AG04450 (cell line): ENCODE results near the gene GNB3. TPM values are rescaled to one million over a fixed set of nuclear protein-coding genes. Genes with fewer than 3 reads are reported as not detected.

Source experiments
- CTCF ChIA-PET: fragments of 300-600, 350-600 bp; formaldehyde crosslinking; extraction: SDS; loops from one replicate; lab custom pipeline; 2022; ENCODE audit warnings: antibody characterized with exemption, inconsistent platforms; lab: Charles Lee
- POLR2A ChIA-PET: fragments of 350-600 bp; formaldehyde crosslinking; extraction: SDS; loops from one replicate; lab custom pipeline; 2021; ENCODE audit warnings: antibody characterized with exemption, inconsistent platforms; lab: Yijun Ruan, JAX
- DNase-seq: peaks from one replicate; pipeline ENCODE4 v3.0.0-alpha.2; 2011; ENCODE audit warnings: low read depth, low spot score
- H3K27ac ChIP-seq: one replicate; pipeline ENCODE4 v1.5.1; 2012; ENCODE audit warnings: low read depth, low read length, control low read depth
- H3K27me3 ChIP-seq: one replicate; pipeline ENCODE4 v1.6.0; 2012; ENCODE audit warnings: low read length; ENCODE audit not compliant: control insufficient read depth, insufficient read depth
- H3K4me3 ChIP-seq: 2 replicates; pipeline ENCODE4 v1.5.1; 2011; ENCODE audit warnings: mild to moderate bottlenecking, low read depth, low read length, control low read depth
- H3K9me3 ChIP-seq: 2 replicates; pipeline ENCODE4 v1.5.1; 2012; ENCODE audit warnings: low read length; ENCODE audit not compliant: control insufficient read depth, insufficient read depth
- CTCF ChIP-seq: IDR thresholded peaks from 2 replicates; pipeline ENCODE4 v1.5.1; 2011; ENCODE audit warnings: low read depth, low read length, control low read depth, inconsistent platforms
- polyA plus RNA-seq: library from polyadenylated mRNA; depleted of rRNA; stranded (reverse); fragments of >200 nt; gene quantifications from 2 replicates; pipeline ENCODE4 v1.2.3, GENCODE V29; 2011

GNB3 gene
- polyA plus RNA-seq, 1 experiment = 3.6 TPM

GRCh38 chr12:6845395-6845794 is 4.7 kb downstream of the GNB3 start:
- no peak for TF ChIP-seq CTCF
- POLR2A ChIA-PET = no interaction called here
- no peaks in the 10 kb centered on the region for H3K27me3 ChIP-seq
- no peak overlapping the region for H3K4me3 ChIP-seq
- CTCF ChIA-PET = interaction anchor here (1.0 to 1.4 kb wide), 2 partner anchors 10 kb away, joined by 3 to 5 read pairs; no protein-coding TSS in a partner anchor
- no peaks in the 10 kb centered on the region for H3K9me3 ChIP-seq
- no peak for DNase-seq
- no peak overlapping the region for H3K27ac ChIP-seq

- TF ChIP-seq CTCF = no peak
- DNase-seq = no peak
- ChIA-PET POLR2A (no interaction called here), CTCF (no interaction called here)
- H3K27me3 ChIP-seq = no peaks in the 10 kb centered on the region
- H3K9me3 ChIP-seq = no peaks in the 10 kb centered on the region
- no peak overlapping the region for H3K4me3 ChIP-seq
- no peak overlapping the region for H3K27ac ChIP-seq
These were observed 5.7 kb downstream of the GNB3 start for GRCh38 chr12:6846316-6846869.

- POLR2A ChIA-PET = no interaction called here
- TF ChIP-seq CTCF = no peak
- no peak overlapping the region for H3K27ac ChIP-seq
- CTCF ChIA-PET = interaction anchor here (0.6 to 1.9 kb wide), 5 partner anchors 11 to 282 kb away, joined by 3 to 9 read pairs (median 5); partner anchors contain the start of gene MLF2
- no peaks in the 10 kb centered on the region for H3K27me3 ChIP-seq
- DNase-seq = no peak
- no peak overlapping the region for H3K4me3 ChIP-seq
- no peaks in the 10 kb centered on the region; the same call in 1 of the 2 replicates for H3K9me3 ChIP-seq
These were observed 7.0 kb downstream of the GNB3 start for GRCh38 chr12:6847676-6848075.

DNA sequence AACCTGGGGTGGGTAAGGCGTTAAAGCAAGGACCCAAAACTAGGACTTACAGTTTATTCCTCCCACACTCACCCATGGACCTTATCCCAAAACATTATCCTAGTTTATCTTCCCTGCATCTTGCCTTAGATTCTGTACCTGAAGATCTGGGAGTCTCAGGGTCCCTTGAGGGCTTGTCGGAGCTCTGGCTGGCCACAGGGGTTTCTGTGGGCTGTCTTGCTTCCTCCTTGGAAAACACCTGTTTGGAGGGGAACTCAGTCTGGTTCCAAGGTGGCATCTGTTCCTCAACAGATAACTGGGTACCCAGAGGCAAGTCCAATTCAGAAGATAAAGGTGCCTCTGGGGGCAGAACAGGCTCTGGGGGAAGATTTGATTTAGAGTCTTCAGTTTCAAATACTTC is 8.7 kb downstream of the GNB3 start:
- no peaks in the 10 kb centered on the region; the same call in 1 of the 2 replicates for H3K9me3 ChIP-seq
- no peak for TF ChIP-seq CTCF
- no peak overlapping the region for H3K27ac ChIP-seq
- H3K4me3 ChIP-seq = no peak overlapping the region
- H3K27me3 ChIP-seq = no peaks in the 10 kb centered on the region
- ChIA-PET POLR2A (interaction anchor here (1.1 kb wide), 1 partner anchor 10 kb away, joined by 3 read pairs; no protein-coding TSS in a partner anchor), CTCF (interaction anchor here (1.9 kb wide), 1 partner anchor 13 kb away, joined by 6 read pairs; no protein-coding TSS in a partner anchor)
- no peak for DNase-seq

- Histone ChIP-seq H3K9me3 (no peaks in the 10 kb centered on the region; the same call in 1 of the 2 replicates), H3K27me3 (no peaks in the 10 kb centered on the region), H3K4me3 (peak overlapping the region; percentile 97), H3K27ac (no peak overlapping the region)
- no peak for DNase-seq
- POLR2A ChIA-PET = interaction anchor here (1.1 to 2.8 kb wide), 2 partner anchors 11 to 316 kb away, joined by 3 to 11 read pairs; partner anchors contain the start of gene GAPDH
- TF ChIP-seq CTCF = no peak
- CTCF ChIA-PET = no interaction called here
These were observed 9.3 kb downstream of the GNB3 start for GRCh38 chr12:6849976-6850560.
